ENCODE results near the gene LPAR5. TPM values are rescaled to one million over a fixed set of nuclear protein-coding genes. Genes with fewer than 3 reads are reported as not detected.

The LPAR5 gene
- polyA plus RNA-seq (2013, experiment 1 of 2) = 0.03 TPM
- 0.08 TPM for polyA plus RNA-seq (2013, experiment 2 of 2)

DNA sequence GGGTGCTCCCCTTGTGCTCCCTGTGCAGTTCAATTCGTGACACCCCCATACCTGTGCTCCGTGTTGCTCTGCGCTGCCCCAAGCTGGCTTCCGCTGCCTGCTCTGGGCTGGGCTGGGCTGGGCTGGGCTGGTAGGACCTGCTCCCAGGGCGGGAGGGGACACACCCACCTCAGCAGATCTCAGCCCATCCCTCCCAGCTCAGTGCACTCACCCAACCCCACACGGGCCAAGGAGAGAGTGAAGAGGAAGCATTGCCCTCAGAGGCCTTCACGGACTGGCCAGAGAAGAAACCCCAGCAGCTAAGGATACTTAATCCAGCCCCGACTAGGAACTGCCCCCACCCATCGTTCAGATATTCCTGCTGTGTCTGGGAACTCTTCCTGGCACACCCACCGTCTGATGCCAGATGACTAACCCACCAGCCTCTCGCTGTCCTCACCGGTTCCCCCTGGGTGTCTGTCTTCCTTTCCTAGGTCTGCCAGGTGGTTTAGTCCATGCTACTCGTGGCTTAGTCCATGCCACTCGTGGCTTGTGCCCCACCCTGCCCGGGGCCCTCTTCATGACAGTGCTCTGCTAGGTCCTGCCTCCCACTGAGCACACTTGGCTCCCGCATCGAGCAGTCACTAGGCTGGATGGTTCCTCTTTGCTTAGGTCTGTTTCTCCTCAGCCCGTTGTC is at the start of gene LPAR5:
Gene LPAR5 (minus strand): TSS at position 104 of the 676 bp plus-strand sequence. CDS start 14,711 bp downstream, outside the sequence.
- WGBS = 64% methylated on average over 17 of the region's 18 CpGs
- peak within 1 kb of the TSS; percentile 20 for H4K91ac ChIP-seq (ENCODE audit: low read length)

DNA sequence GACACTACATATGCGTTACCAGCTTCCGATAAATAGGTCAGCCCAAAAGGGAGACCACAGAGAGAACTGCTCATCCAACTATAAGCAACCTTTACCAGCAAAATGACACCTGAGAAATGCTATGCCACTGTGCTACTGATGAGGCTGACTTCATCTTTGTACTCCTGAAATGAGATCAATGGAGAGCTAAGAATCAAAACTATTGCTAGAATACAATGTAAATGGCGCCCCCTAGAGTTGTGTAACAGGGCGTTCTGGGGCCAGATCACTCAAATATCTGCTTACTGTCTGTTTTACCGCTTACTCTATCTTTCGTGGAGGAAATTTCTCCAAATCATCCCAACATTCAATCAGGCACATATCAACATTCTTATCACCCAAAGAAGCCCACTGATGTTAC is 48.9 kb upstream of the LPAR5 start:
- Histone ChIP-seq H3K4ac (ENCODE audit: low read depth in 1 of 2, low read length in 2 of 2) (no peak overlapping the region), H2BK12ac (ENCODE audit: low read length in 2 of 2) (no peak overlapping the region), H3K79me1 (replicated peaks; ENCODE audit: low read length, poor library complexity, severe bottlenecking) (peaks cover 7% of the 10 kb centered on the region), H2BK5ac (ENCODE audit: low read depth, low read length, poor library complexity, severe bottlenecking) (no peak overlapping the region), H3K18ac (ENCODE audit: low read depth in 1 of 2, low read length in 2 of 2) (no peak overlapping the region), H2BK120ac (ENCODE audit: low read depth, low read length) (no peak overlapping the region), H3K14ac (ENCODE audit: low read length in 2 of 2) (no peak overlapping the region), H4K91ac (ENCODE audit: low read length) (no peak overlapping the region), H3K23ac (ENCODE audit: low read length in 2 of 2) (no peak overlapping the region), H2AFZ (ENCODE audit: low read depth, low read length) (no peak overlapping the region), H3K9me3 (ENCODE audit: control insufficient read depth, low read length) (no peaks in the 10 kb centered on the region), H3K4me1 (ENCODE audit: control insufficient read depth, insufficient read depth, low read depth, low read length) (peaks cover 2% of the 10 kb centered on the region), H2AK5ac (ENCODE audit: low read length, severe bottlenecking) (no peak overlapping the region), H3K27me3 (ENCODE audit: control insufficient read depth in 1 of 2, insufficient read depth in 1 of 2, low read length in 2 of 2) (no peaks in the 10 kb centered on the region), H3K4me3 (ENCODE audit: insufficient read depth in 1 of 2, low read depth in 1 of 2, low read length in 2 of 2) (no peak overlapping the region), H2BK15ac (ENCODE audit: low read depth, poor library complexity, severe bottlenecking) (no peak overlapping the region), H3K4me2 (ENCODE audit: low read length, poor library complexity, severe bottlenecking) (no peak overlapping the region), H3K36me3 (ENCODE audit: control insufficient read depth in 1 of 2, insufficient read depth in 2 of 2, low read depth in 1 of 2, low read length in 2 of 2) (peaks cover 22 to 32% of the 10 kb centered on the region in 2 experiments), H3K9ac (ENCODE audit: low read length) (no peak overlapping the region), H3K27ac (ENCODE audit: low read length, poor library complexity, severe bottlenecking) (no peak overlapping the region), H4K8ac (ENCODE audit: low read length) (no peak overlapping the region)
- peak; percentile 41 for DNase-seq
- WGBS = 67% methylated on average over 6 of the region's 6 CpGs

More for the DNA sequence above, at the start of gene LPAR5:
- Histone ChIP-seq H3K79me1 (replicated peaks; ENCODE audit: low read length, poor library complexity, severe bottlenecking) (no peaks in the 10 kb centered on the region), H3K9ac (ENCODE audit: low read length) (no peak within 1 kb of the TSS), H3K23ac (ENCODE audit: low read length in 2 of 2) (no peak within 1 kb of the TSS), H2BK15ac (ENCODE audit: low read depth, poor library complexity, severe bottlenecking) (no peak within 1 kb of the TSS), H2AFZ (ENCODE audit: low read depth, low read length) (no peak within 1 kb of the TSS), H3K4me2 (ENCODE audit: low read length, poor library complexity, severe bottlenecking) (no peak within 1 kb of the TSS), H3K14ac (ENCODE audit: low read length in 2 of 2) (peak within 1 kb of the TSS in 1 of 2 experiments; percentile 41), H4K8ac (ENCODE audit: low read length) (no peak within 1 kb of the TSS), H2BK5ac (ENCODE audit: low read depth, low read length, poor library complexity, severe bottlenecking) (no peak within 1 kb of the TSS), H2BK120ac (ENCODE audit: low read depth, low read length) (no peak within 1 kb of the TSS), H2AK5ac (ENCODE audit: low read length, severe bottlenecking) (no peak within 1 kb of the TSS), H3K18ac (ENCODE audit: low read depth in 1 of 2, low read length in 2 of 2) (peak within 1 kb of the TSS in 1 of 2 experiments; percentile 46), H3K27ac (ENCODE audit: low read length, poor library complexity, severe bottlenecking) (no peak within 1 kb of the TSS), H3K27me3 (ENCODE audit: control insufficient read depth in 1 of 2, insufficient read depth in 1 of 2, low read length in 2 of 2) (peaks cover 5 to 49% of the 10 kb centered on the region in 2 experiments), H2BK12ac (ENCODE audit: low read length in 2 of 2) (peak within 1 kb of the TSS in 1 of 2 experiments; percentile 25), H3K4me3 (ENCODE audit: insufficient read depth in 1 of 2, low read depth in 1 of 2, low read length in 2 of 2) (no peak within 1 kb of the TSS), H3K4me1 (ENCODE audit: control insufficient read depth, insufficient read depth, low read depth, low read length) (peaks cover 19% of the 10 kb centered on the region), H3K4ac (ENCODE audit: low read depth in 1 of 2, low read length in 2 of 2) (no peak within 1 kb of the TSS), H3K36me3 (ENCODE audit: control insufficient read depth in 1 of 2, insufficient read depth in 2 of 2, low read depth in 1 of 2, low read length in 2 of 2) (no peaks in the 10 kb centered on the region), H3K9me3 (ENCODE audit: control insufficient read depth, low read length) (peaks cover 5% of the 10 kb centered on the region)
- DNase-seq = peak; percentile 35

DNA sequence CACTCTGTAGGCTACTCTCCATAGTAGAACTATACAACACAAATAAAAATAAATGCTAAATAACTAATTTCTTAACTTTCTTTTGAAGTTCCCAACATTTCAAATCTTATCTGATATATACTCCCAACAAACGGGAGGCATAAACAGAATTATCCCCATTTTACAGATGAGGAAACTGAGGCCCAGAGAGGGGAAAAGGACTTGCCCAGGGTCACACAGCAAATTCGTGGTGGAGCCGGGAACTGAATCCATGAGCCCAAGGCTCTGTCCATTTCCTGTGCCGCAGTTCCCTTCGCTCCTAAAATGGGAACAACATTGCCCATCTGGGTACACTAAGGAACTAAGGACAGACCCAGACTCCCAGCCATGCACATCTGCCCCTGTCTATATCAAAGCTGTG is 41.2 kb upstream of the LPAR5 start:
- no peaks in the 10 kb centered on the region for H3K4me1 ChIP-seq (ENCODE audit: control insufficient read depth, insufficient read depth, low read depth, low read length)
- no peak overlapping the region for H3K18ac ChIP-seq (ENCODE audit: low read depth in 1 of 2, low read length in 2 of 2)
- no peak overlapping the region for H2AK5ac ChIP-seq (ENCODE audit: low read length, severe bottlenecking)
- H3K4ac ChIP-seq (ENCODE audit: low read depth in 1 of 2, low read length in 2 of 2) = no peak overlapping the region
- H4K91ac ChIP-seq (ENCODE audit: low read length) = no peak overlapping the region
- H3K36me3 ChIP-seq (ENCODE audit: control insufficient read depth in 1 of 2, insufficient read depth in 2 of 2, low read depth in 1 of 2, low read length in 2 of 2) = peaks cover 51 to 90% of the 10 kb centered on the region in 2 experiments
- no peak overlapping the region for H3K14ac ChIP-seq (ENCODE audit: low read length in 2 of 2)
- no peak overlapping the region for H2BK15ac ChIP-seq (ENCODE audit: low read depth, poor library complexity, severe bottlenecking)
- no peak for DNase-seq
- no peak overlapping the region for H3K4me2 ChIP-seq (ENCODE audit: low read length, poor library complexity, severe bottlenecking)
- H2BK5ac ChIP-seq (ENCODE audit: low read depth, low read length, poor library complexity, severe bottlenecking) = no peak overlapping the region
- no peaks in the 10 kb centered on the region for H3K9me3 ChIP-seq (ENCODE audit: control insufficient read depth, low read length)
- WGBS = 97% methylated on average over 5 of the region's 5 CpGs
- H2BK120ac ChIP-seq (ENCODE audit: low read depth, low read length) = no peak overlapping the region
- no peak overlapping the region for H3K23ac ChIP-seq (ENCODE audit: low read length in 2 of 2)
- peaks cover 54% of the 10 kb centered on the region for H3K79me1 ChIP-seq (replicated peaks; ENCODE audit: low read length, poor library complexity, severe bottlenecking)
- no peak overlapping the region for H3K4me3 ChIP-seq (ENCODE audit: insufficient read depth in 1 of 2, low read depth in 1 of 2, low read length in 2 of 2)
- H4K8ac ChIP-seq (ENCODE audit: low read length) = no peak overlapping the region
- H2BK12ac ChIP-seq (ENCODE audit: low read length in 2 of 2) = no peak overlapping the region
- H3K9ac ChIP-seq (ENCODE audit: low read length) = no peak overlapping the region
- no peak overlapping the region for H2AFZ ChIP-seq (ENCODE audit: low read depth, low read length)
- no peak overlapping the region for H3K27ac ChIP-seq (ENCODE audit: low read length, poor library complexity, severe bottlenecking)
- H3K27me3 ChIP-seq (ENCODE audit: control insufficient read depth in 1 of 2, insufficient read depth in 1 of 2, low read length in 2 of 2) = no peaks in the 10 kb centered on the region

DNA sequence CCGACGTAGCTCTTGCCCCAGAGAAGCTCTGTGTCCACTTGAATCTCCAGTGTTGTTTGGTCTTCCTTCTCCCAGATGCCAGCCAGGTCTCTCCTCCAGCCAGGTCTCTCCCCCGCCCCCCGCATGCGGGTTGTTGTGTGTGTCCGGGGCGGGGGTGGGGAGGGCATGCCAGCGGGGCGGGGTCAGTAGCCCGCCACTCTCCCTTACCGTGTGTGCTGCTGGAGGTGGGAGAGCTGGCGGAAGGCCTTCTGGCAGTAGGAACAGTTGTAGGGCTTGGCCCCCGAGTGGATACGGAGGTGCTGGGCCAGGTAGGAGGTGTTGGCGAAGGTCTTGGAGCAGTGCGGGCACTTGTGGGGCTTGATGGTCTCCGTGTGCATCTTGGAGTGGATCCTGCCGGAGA is 36.4 kb upstream of the LPAR5 start:
- H4K91ac ChIP-seq (ENCODE audit: low read length) = no peak overlapping the region
- H3K4me3 ChIP-seq (ENCODE audit: insufficient read depth in 1 of 2, low read depth in 1 of 2, low read length in 2 of 2) = no peak overlapping the region
- no peak overlapping the region for H2AFZ ChIP-seq (ENCODE audit: low read depth, low read length)
- H3K36me3 ChIP-seq (ENCODE audit: control insufficient read depth in 1 of 2, insufficient read depth in 2 of 2, low read depth in 1 of 2, low read length in 2 of 2) = peaks cover 65 to 97% of the 10 kb centered on the region in 2 experiments
- H2BK120ac ChIP-seq (ENCODE audit: low read depth, low read length) = no peak overlapping the region
- no peak overlapping the region for H3K18ac ChIP-seq (ENCODE audit: low read depth in 1 of 2, low read length in 2 of 2)
- H3K9me3 ChIP-seq (ENCODE audit: control insufficient read depth, low read length) = no peaks in the 10 kb centered on the region
- no peak overlapping the region for H3K4ac ChIP-seq (ENCODE audit: low read depth in 1 of 2, low read length in 2 of 2)
- no peak overlapping the region for H4K8ac ChIP-seq (ENCODE audit: low read length)
- H3K23ac ChIP-seq (ENCODE audit: low read length in 2 of 2) = no peak overlapping the region
- no peak overlapping the region for H2BK12ac ChIP-seq (ENCODE audit: low read length in 2 of 2)
- H3K9ac ChIP-seq (ENCODE audit: low read length) = no peak overlapping the region
- no peak overlapping the region for H2AK5ac ChIP-seq (ENCODE audit: low read length, severe bottlenecking)
- WGBS = 95% methylated on average over 18 of the region's 18 CpGs
- no peak overlapping the region for H2BK5ac ChIP-seq (ENCODE audit: low read depth, low read length, poor library complexity, severe bottlenecking)
- H3K79me1 ChIP-seq (replicated peaks; ENCODE audit: low read length, poor library complexity, severe bottlenecking) = peaks cover 44% of the 10 kb centered on the region
- H2BK15ac ChIP-seq (ENCODE audit: low read depth, poor library complexity, severe bottlenecking) = no peak overlapping the region
- no peaks in the 10 kb centered on the region for H3K4me1 ChIP-seq (ENCODE audit: control insufficient read depth, insufficient read depth, low read depth, low read length)
- no peak for DNase-seq
- no peak overlapping the region for H3K4me2 ChIP-seq (ENCODE audit: low read length, poor library complexity, severe bottlenecking)
- no peaks in the 10 kb centered on the region for H3K27me3 ChIP-seq (ENCODE audit: control insufficient read depth in 1 of 2, insufficient read depth in 1 of 2, low read length in 2 of 2)
- H3K14ac ChIP-seq (ENCODE audit: low read length in 2 of 2) = no peak overlapping the region
- no peak overlapping the region for H3K27ac ChIP-seq (ENCODE audit: low read length, poor library complexity, severe bottlenecking)
